ENCODE data around the gene SETBP1. TPM values are rescaled to one million over a fixed set of nuclear protein-coding genes. Genes with fewer than 3 reads are reported as not detected.

SETBP1 gene
- total and polyA plus RNA-seq, 2 of the 8 experiments (the other 6 are each of a cell fraction or from before 2014, with no cell fraction given) = 2.0 to 6.5 TPM

- Histone ChIP-seq H3K27ac (ENCODE audit: low read depth, low read length) (no peak overlapping the region), H2BK15ac (ENCODE audit: low read length) (no peak overlapping the region), H2BK5ac (ENCODE audit: low read depth, low read length) (no peak overlapping the region), H3K23ac (ENCODE audit: insufficient read length) (no peak overlapping the region), H4K20me1 (replicated peaks in 1 of 2; ENCODE audit: control insufficient read depth in 1 of 2, insufficient read depth in 2 of 2, low read length in 2 of 2) (no peaks in the 10 kb centered on the region), H3K4ac (replicated peaks; ENCODE audit: insufficient read length, low read depth, low read length) (no peak overlapping the region), H3K18ac (ENCODE audit: extremely low read depth, low read length) (no peak overlapping the region), H3K79me2 (ENCODE audit: control insufficient read depth in 1 of 2, insufficient read depth in 2 of 2, low read length in 2 of 2) (no peaks in the 10 kb centered on the region), H3K4me2 (ENCODE audit: insufficient read depth in 1 of 2, low read depth in 2 of 2, low read length in 2 of 2) (no peak overlapping the region), H2BK120ac (replicated peaks; ENCODE audit: low read depth, low read length) (no peak overlapping the region), H4K5ac (ENCODE audit: insufficient read length, low read depth, low read length) (no peak overlapping the region), H3K9ac (replicated peaks in 1 of 4; ENCODE audit: extremely low read depth in 1 of 4, low read depth in 3 of 4, low read length in 3 of 4) (no peak overlapping the region), H2BK12ac (ENCODE audit: low read depth, low read length) (no peak overlapping the region), H3K4me1 (replicated peaks in 1 of 4; ENCODE audit: control insufficient read depth in 3 of 4, insufficient read depth in 4 of 4, low read length in 3 of 4) (peaks cover 5 to 13% (median 10%) of the 10 kb centered on the region in 4 experiments), H3K27me3 (replicated peaks in 1 of 4; ENCODE audit: control insufficient read depth in 3 of 4, extremely low read depth in 1 of 4, insufficient read depth in 3 of 4, low read length in 3 of 4) (no peaks in the 10 kb centered on the region; a peak in 2 of 7 replicates), H3K23me2 (ENCODE audit: low read depth, low read length) (peaks cover 3% of the 10 kb centered on the region; the same call in 1 of the 2 replicates), H3K36me3 (ENCODE audit: control insufficient read depth in 2 of 4, insufficient read depth in 4 of 4, low read length in 3 of 4) (no peaks in the 10 kb centered on the region), H3K14ac (ENCODE audit: insufficient read length) (no peak overlapping the region), H3K56ac (replicated peaks; ENCODE audit: insufficient read length, low read depth, low read length) (no peak overlapping the region), H2AFZ (ENCODE audit: low read length) (no peak overlapping the region), H3K4me3 (ENCODE audit: extremely low read depth in 1 of 4, insufficient read depth in 2 of 4, low read depth in 3 of 4, low read length in 4 of 4) (no peak overlapping the region), H3K79me1 (ENCODE audit: low read depth, low read length) (no peaks in the 10 kb centered on the region), H4K8ac (ENCODE audit: extremely low read depth, insufficient read depth, low read length) (no peak overlapping the region), H3K9me3 (ENCODE audit: insufficient read depth in 2 of 2, low read depth in 1 of 2, low read length in 1 of 2) (no peaks in the 10 kb centered on the region), H2BK20ac (ENCODE audit: low read length) (no peak overlapping the region), H4K91ac (replicated peaks; ENCODE audit: insufficient read length, low read length) (no peak overlapping the region), H2AK5ac (ENCODE audit: low read depth, low read length) (no peak overlapping the region)
- DNase-seq (ENCODE audit: low read depth in 1 of 2, low spot score in 2 of 2) (no peak), FAIRE-seq (no peak)
- CTCF ChIA-PET (ENCODE audit: partially characterized antibody) = interaction anchor here (1.2 kb wide), 1 partner anchor 464 kb away, joined by 3 read pairs; no protein-coding TSS in a partner anchor
- WGBS, 2 experiments (ENCODE audit: extremely low coverage in 1 of 2, insufficient coverage in 1 of 2, insufficient read length in 1 of 2, insufficient replicate concordance in 2 of 2, low coverage in 1 of 2, low lambda C conversion rate in 2 of 2, missing lambda C conversion rate in 1 of 2) = 85% methylated on average over 5 of the region's 5 CpGs; no CpG with 5 or more reads in 1 of the 2 experiments
- TF ChIP-seq CTBP2 (IDR thresholded peaks at IDR 0.05; ENCODE audit: borderline replicate concordance, insufficient read depth, insufficient read length, low read length) = no peak
- POLR2A ChIA-PET (ENCODE audit: partially characterized antibody) = no interaction called here
Measured at GRCh38 chr18:44748582-44748981, 67.9 kb downstream of the SETBP1 start.

All from H1 (cell line).